ENCODE results near the gene EIF2B2.

Gene EIF2B2

DNA sequence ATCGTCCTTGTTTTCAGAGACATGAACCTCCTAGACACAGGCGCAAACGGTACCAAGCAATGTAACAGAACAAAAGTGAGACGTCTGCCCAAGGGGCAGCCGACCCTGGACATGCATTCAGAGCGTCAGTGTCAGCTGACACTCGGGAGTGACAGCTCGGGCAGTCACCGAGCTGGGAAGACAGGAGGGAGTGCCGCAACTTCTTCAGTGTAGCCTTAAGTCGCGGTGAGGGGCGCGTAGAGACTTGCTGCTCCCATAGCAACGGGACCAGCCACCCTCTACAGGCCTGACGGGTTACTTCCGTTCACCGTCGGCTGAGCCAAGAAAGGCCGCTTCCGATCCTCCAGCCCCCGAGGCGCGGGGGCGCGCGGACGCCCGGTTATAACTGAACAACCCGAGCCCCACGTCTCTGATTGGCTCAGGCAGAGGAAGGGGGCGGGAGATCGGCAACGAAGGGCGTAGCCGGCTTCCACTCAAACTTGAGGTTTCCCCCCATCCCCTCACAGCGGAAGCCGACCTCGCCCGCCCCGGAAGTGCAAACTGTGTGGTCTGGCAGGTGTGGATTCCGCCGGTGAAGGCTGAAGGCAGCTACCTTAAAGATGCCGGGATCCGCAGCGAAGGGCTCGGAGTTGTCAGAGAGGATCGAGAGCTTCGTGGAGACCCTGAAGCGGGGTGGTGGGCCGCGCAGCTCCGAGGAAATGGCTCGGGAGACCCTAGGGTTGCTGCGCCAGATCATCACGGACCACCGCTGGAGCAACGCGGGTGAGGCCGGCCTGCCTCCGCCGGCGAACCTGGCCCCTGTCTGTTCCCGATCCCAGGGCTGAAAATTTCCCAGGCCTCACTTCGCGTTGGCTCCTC is at the start of gene EIF2B2:
TSS of gene EIF2B2 (plus strand) at position 530 of the 858 bp plus-strand sequence. CDS start at position 600, 70 bp downstream.
- peak; percentile 99 for DNase-seq (ENCODE audit: low spot score)

- no peak for DNase-seq (ENCODE audit: low spot score)
Observed at GRCh38 chr14:74953686-74954085, 49.0 kb upstream of the EIF2B2 start.

- no peak for DNase-seq (ENCODE audit: low spot score)
Observed at GRCh38 chr14:74954232-74954946, 48.3 kb upstream of the EIF2B2 start.

GRCh38 chr14:74954947-74955228 is 47.8 kb upstream of the EIF2B2 start:
- DNase-seq (ENCODE audit: low spot score), result no peak

GRCh38 chr14:74955229-74956026 is 47.3 kb upstream of the EIF2B2 start, which contains the start of gene PGF:
Gene PGF (minus strand): TSS chr14:74955597. CDS start chr14:74955242, 355 bp downstream.
- peak; percentile 21 for DNase-seq (ENCODE audit: low spot score)

GRCh38 chr14:74956027-74956279 is 46.8 kb upstream of the EIF2B2 start:
- DNase-seq (ENCODE audit: low spot score), result no peak

DNA sequence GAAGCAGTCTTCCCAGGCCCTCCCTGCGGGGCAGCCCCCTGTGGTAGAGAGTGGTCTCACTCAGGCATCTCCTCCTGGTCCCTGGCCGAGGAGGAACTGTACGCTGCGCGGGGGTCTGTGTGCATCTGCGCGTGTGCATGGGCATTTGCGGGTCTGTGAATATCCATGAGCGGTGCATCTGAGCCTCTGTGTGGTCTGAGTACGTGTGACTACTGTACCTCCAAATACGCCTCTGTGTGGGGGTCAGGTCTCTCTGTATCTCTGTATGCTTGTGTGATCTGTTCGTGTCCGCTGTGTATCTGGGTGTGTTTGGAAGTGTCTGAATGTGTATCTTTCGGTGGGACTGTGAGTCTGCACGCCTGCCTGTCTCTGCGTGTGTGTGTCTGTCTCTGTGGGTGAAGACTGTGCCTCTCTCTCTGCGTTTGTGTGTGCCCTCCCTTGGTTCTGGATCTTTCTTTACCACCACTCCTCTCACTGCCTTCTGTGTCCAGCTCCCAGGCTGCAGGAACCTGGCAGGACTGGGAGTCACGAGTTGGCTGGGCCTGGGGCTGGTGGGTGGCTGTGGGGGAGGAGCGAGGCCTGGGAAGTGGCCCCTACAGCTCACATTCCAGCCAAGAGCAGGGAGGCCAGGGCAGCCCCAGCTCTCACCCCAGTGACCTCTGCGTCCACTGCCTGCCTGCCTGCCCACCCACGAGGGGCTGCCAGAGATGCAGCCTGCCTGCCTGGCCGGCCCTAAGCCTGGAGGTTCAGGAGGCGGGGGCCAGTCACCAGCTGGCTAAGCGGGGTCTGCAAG is 46.2 kb upstream of the EIF2B2 start:
- DNase-seq (ENCODE audit: low spot score), result no peak

DNA sequence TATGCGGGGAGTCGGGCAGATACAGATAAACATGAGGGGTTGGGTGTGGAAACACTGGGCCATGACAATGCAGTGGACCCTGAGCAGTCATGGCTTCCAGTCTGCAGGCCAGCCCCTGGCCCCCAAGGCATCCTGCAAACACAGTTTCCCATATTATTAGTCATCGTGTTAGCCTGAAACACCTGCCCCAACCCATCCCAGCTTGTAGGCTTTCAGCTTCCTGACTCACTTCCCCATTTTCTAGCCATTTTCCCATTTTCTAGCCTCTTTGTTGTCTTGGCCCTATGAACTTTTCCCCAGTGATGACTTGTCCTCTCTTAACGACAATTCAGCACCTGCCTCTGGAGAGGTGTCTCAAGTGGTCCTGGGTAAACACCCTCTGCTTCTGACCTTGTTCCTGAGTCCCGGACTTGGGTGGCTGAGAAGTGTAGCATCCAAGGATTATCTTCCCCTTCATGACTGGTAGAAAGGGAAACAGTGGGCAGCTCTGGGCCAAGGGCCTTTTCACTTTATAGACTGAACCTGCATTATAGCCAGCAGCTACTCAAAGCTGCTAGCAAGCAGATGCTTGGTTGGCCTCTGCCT is 43.0 kb upstream of the EIF2B2 start:
- DNase-seq (ENCODE audit: low spot score), result no peak

DNA sequence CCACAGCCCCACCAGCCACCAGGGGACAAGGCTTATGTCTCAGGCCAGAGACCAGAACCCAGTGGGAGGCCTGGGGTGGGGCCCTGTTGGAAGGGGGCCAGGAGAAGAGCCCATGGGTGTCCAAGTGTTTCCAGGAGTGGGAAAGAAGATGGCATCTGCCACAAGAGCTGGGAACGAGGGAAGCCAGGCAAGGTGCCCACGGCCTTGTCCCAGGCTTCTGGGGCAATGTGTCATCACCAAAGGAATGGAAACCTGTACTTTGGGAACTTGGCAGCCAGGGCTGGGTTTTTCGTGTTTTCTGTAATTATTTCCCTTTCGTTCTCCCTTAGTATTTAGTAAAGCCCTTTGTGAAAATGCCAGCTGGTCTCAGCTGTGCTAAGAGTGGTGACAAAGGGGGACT is 42.0 kb upstream of the EIF2B2 start:
- no peak for DNase-seq (ENCODE audit: low spot score)

DNA sequence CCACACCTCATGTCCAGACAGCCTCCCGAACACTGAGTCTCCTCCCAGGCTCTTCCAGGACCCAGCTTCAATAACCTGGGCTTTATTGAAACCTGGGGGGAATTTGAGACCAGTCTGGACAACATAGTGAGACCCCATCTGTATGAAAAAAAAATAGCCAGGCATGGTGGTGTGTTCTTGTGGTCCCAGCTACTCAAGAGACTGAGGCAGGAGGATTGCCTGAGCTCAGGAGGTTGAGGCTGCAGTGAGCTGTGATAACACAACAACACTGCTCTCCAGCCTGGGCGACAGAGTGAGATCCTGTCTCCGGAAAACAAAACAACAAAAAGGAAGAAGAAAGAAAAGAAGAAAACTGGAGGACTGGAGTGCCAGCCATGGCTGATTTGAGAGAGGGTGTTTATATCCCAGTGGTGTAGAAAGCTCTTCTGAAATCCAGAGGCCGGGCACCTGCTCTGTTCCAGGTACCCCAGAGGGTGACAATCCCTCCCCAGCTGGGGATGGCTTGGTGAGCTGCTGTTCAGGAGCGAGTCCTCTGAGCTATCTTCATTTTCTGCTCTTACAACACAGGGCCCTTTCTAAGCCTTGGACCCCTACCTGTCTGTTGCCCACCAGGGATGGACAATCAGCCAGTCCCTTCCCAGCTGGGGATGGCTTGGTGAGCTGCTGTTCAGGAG is 41.3 kb upstream of the EIF2B2 start:
- no peak for DNase-seq (ENCODE audit: low spot score)

- no peak for DNase-seq (ENCODE audit: low spot score)
Observed at GRCh38 chr14:74962046-74962445, 40.7 kb upstream of the EIF2B2 start.

- DNase-seq (ENCODE audit: low spot score), result no peak
Observed at GRCh38 chr14:74962493-74962892, 40.2 kb upstream of the EIF2B2 start.

DNA sequence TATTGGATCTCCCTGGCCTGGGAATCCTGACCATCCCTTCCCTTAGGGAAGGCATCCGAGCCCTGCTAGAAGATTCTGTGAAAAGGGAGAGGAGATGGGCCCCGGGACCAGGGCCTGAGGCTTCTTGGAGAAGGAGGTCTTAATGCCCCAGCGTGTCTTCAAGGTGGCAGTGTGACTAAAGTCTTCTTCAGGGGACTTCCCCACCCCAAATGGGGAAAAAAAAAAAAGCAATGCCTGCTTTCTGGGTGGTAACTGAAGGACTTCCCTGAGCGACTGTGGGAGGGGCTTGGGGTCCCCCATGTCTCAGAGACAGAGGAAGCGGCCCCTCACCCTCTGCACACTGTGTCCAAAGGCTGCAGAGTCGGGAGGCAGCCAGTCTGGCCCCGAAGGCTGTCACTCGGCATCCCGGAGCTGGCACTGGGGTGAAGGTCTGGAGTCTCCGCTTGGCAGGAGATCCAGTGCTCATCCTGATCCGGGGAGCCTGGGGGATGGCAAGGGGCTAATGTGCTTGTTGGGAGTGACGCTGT is 39.5 kb upstream of the EIF2B2 start:
- no peak for DNase-seq (ENCODE audit: low spot score)

- no peak for DNase-seq (ENCODE audit: low spot score)
Observed at GRCh38 chr14:74963705-74964271, 38.9 kb upstream of the EIF2B2 start.

DNA sequence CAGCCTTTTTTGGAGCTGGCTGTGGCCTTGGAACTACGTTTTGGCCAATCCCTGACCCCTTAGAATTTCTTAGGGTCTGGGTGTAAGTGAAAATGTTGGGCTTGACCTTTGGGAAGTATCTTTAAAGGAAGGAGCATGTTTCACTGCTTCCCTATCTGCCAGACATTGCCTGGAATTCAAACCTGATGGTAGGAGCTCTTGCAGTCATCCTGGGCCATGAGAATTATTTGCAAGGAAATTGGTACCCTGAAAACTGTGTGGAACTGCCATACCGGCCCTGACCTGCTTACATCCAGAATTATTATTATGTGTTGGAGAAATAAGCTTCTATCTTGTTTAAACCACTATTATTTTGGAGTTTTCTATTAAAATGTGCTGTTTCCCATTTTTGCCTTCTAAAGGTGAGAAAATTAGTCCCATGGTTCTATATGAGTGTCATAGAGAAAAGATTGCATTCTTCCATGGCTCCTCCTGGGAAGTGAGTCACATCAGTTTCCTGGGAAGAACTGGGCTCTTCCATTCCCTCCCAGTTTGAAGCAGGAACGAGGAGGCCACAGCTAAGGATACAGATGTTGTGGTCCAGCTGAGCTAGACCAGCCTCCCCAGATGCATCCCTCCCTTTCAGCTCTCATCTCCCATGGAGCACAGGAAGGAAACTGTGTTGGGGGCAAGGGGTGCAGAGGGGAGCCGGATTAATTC is 37.8 kb upstream of the EIF2B2 start:
- DNase-seq (ENCODE audit: low spot score), result no peak

- no peak for DNase-seq (ENCODE audit: low spot score)
Observed at GRCh38 chr14:74965486-74966153, 37.1 kb upstream of the EIF2B2 start.

GRCh38 chr14:74968811-74969210 is 33.9 kb upstream of the EIF2B2 start:
- no peak for DNase-seq (ENCODE audit: low spot score)

GRCh38 chr14:74973003-74973653 is 29.6 kb upstream of the EIF2B2 start:
- DNase-seq (ENCODE audit: low spot score), result no peak

- DNase-seq (ENCODE audit: low spot score), result no peak
Observed at GRCh38 chr14:74973905-74974363, 28.8 kb upstream of the EIF2B2 start.
